Neural cell (in vitro differentiated cells): Measurements from ENCODE around the gene SMPDL3A. TPM values are rescaled to one million over a fixed set of nuclear protein-coding genes. Genes with fewer than 3 reads are reported as not detected.

ENCODE experiments used
- H2AFZ ChIP-seq: fragments of 200-600, 300-800 bp; sonication (generic), shearing (Covaris generic); 2 replicates; pipeline ENCODE4 v1.6.0; 2014; ENCODE audit warnings: low read depth, mild to moderate bottlenecking, antibody characterized with exemption, low read length, moderate library complexity
- H3F3A ChIP-seq: fragments of 200-600 bp; shearing (Covaris generic); 2 replicates; pipeline ENCODE4 v1.6.1; 2016; ENCODE audit warnings: mild to moderate bottlenecking, moderate library complexity, mixed read lengths, antibody characterized with exemption, low read length; ENCODE audit not compliant: insufficient read depth, poor library complexity, severe bottlenecking
- H3K27ac ChIP-seq: fragments of 200-600, 300-800 bp; sonication (generic), shearing (Covaris generic); 2 replicates; pipeline ENCODE4 v1.5.1; 2014; ENCODE audit warnings: mild to moderate bottlenecking, low read length, moderate library complexity
- H3K27me3 ChIP-seq: fragments of 300-800, 200-600 bp; sonication (generic), shearing (Covaris generic); 2 replicates; pipeline ENCODE4 v1.6.0; 2014; ENCODE audit warnings: mild to moderate bottlenecking, low read depth, low read length, moderate library complexity; ENCODE audit not compliant: insufficient read depth
- H3K36me3 ChIP-seq: fragments of 300-800, 200-600 bp; sonication (generic), shearing (Covaris generic); 2 replicates; pipeline ENCODE4 v1.5.1; 2014; ENCODE audit warnings: mild to moderate bottlenecking, antibody characterized with exemption, low read length, moderate library complexity; ENCODE audit not compliant: insufficient read depth
- H3K4me2 ChIP-seq: fragments of 300-800, 200-600 bp; sonication (generic), shearing (Covaris generic); 2 replicates; pipeline ENCODE4 v1.6.0; 2014; ENCODE audit warnings: mild to moderate bottlenecking, low read length
- H3K4me3 ChIP-seq: fragments of 300-800, 200-600 bp; sonication (generic), shearing (Covaris generic); 2 replicates; pipeline ENCODE4 v1.5.1; 2014; ENCODE audit warnings: mild to moderate bottlenecking, low read length, moderate library complexity
- H3K79me2 ChIP-seq: fragments of 200-600 bp; shearing (Covaris generic); replicated peaks from 2 replicates; pipeline ENCODE4 v1.6.0; 2014; ENCODE audit warnings: mild to moderate bottlenecking, low read length, moderate library complexity; ENCODE audit not compliant: insufficient read depth
- H3K9ac ChIP-seq: fragments of 300-800, 200-600 bp; sonication (generic), shearing (Covaris generic); 2 replicates; pipeline ENCODE4 v1.6.1; 2016; ENCODE audit warnings: mild to moderate bottlenecking, low read length, mixed read lengths
- H3K9me2 ChIP-seq: fragments of 200-600 bp; shearing (Covaris generic); 2 replicates; pipeline ENCODE4 v1.6.1; 2016; ENCODE audit warnings: mild to moderate bottlenecking, low read length, mixed read lengths; ENCODE audit not compliant: insufficient read depth
- H3K9me3 ChIP-seq: fragments of 200-600, 300-800 bp; sonication (generic), shearing (Covaris generic); 2 replicates; pipeline ENCODE4 v1.6.1; 2016; ENCODE audit warnings: mild to moderate bottlenecking, mixed run types, low read length, moderate library complexity, mixed read lengths
- H4K20me1 ChIP-seq: fragments of 200-600 bp; shearing (Covaris generic); 2 replicates; pipeline ENCODE4 v1.6.1; 2016; ENCODE audit warnings: mild to moderate bottlenecking, mixed run types; ENCODE audit not compliant: insufficient read depth
- EP300 ChIP-seq: fragments of 450-650 bp; conservative IDR thresholded peaks from 2 replicates; pipeline ENCODE4 v1.6.1; 2014; ENCODE audit warnings: antibody characterized with exemption, mild to moderate bottlenecking, moderate library complexity; ENCODE audit not compliant: poor library complexity, severe bottlenecking
- EZH2 ChIP-seq: fragments of 200-600, 300-800 bp; shearing (Covaris generic), sonication (generic); IDR thresholded peaks from 2 replicates; pipeline ENCODE4 v1.6.1; 2014; ENCODE audit warnings: antibody characterized with exemption, low read length, borderline replicate concordance, mild to moderate bottlenecking; ENCODE audit not compliant: insufficient read depth, poor library complexity, severe bottlenecking
- MXI1 ChIP-seq: fragments of 450-650 bp; conservative IDR thresholded peaks from 2 replicates; pipeline ENCODE4 v1.6.1; 2014; ENCODE audit warnings: antibody characterized with exemption, mild to moderate bottlenecking; ENCODE audit not compliant: poor library complexity, severe bottlenecking
- POLR2AphosphoS5 ChIP-seq: IDR thresholded peaks from 2 replicates; pipeline ENCODE4 v1.6.1; 2012
- RAD21 ChIP-seq: fragments of 450-650 bp; conservative IDR thresholded peaks from 2 replicates; pipeline ENCODE4 v1.6.1; 2014; ENCODE audit warnings: antibody characterized with exemption, mild to moderate bottlenecking, moderate library complexity
- SMC3 ChIP-seq: fragments of 450-650 bp; conservative IDR thresholded peaks from 2 replicates; pipeline ENCODE4 v1.6.1; 2014; ENCODE audit warnings: antibody characterized with exemption, mild to moderate bottlenecking, moderate library complexity; ENCODE audit not compliant: poor library complexity
- TAF1 ChIP-seq: IDR thresholded peaks from 2 replicates; pipeline ENCODE4 v1.6.1; 2012; ENCODE audit warnings: low read depth
- polyA plus RNA-seq: library from polyadenylated mRNA; depleted of rRNA; stranded (reverse); fragments of >200 nt; gene quantifications from 2 replicates; pipeline ENCODE4 v1.2.3, GENCODE V29; 2014
- TF ChIP-seq, protein P1 (sequence below): fragments of 450-650 bp; IDR thresholded peaks from 2 replicates; pipeline ENCODE4 v1.5.1; 2014; ENCODE audit warnings: antibody characterized with exemption, mild to moderate bottlenecking, moderate library complexity; ENCODE audit not compliant: poor library complexity, severe bottlenecking
- TF ChIP-seq, protein P2 (sequence below): IDR thresholded peaks from 2 replicates; pipeline ENCODE4 v1.6.1; 2012; ENCODE audit warnings: borderline replicate concordance

The SMPDL3A gene
- polyA plus RNA-seq, 1 donor from 2014 or later, result 8.2 TPM

DNA sequence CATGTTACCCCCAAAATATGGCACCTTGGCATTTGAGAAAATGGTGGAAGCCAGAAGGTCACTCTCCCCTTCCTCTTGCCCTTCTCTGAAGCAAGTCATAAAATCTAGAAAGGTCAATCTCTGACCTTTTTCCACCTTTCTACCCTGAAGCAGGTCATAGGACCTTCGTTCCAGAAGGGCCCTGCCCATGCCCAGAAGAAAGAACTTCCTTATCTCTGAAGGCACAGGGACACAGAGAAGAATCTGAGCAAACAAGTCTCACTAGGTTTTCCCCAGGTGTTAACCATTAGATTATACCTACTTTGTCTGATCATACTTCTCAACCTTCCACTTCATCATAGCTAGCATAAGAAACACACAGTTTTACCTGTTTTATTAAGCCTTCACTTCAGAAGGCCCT lies 42.5 kb downstream of the SMPDL3A start:
- Histone ChIP-seq H3K27me3 (no peaks in the 10 kb centered on the region), H3K27ac (no peak overlapping the region), H3K9ac (no peak overlapping the region), H3K79me2 (no peaks in the 10 kb centered on the region), H4K20me1 (no peaks in the 10 kb centered on the region), H3K36me3 (no peaks in the 10 kb centered on the region), H3K4me3 (no peak overlapping the region), H3K4me2 (no peak overlapping the region), H2AFZ (no peak overlapping the region), H3F3A (no peaks in the 10 kb centered on the region), H3K9me3 (no peaks in the 10 kb centered on the region), H3K9me2 (no peaks in the 10 kb centered on the region)
- TF ChIP-seq EZH2 (no peak), EP300 (no peak), POLR2AphosphoS5 (no peak)
- TF ChIP-seq, protein P1, sequence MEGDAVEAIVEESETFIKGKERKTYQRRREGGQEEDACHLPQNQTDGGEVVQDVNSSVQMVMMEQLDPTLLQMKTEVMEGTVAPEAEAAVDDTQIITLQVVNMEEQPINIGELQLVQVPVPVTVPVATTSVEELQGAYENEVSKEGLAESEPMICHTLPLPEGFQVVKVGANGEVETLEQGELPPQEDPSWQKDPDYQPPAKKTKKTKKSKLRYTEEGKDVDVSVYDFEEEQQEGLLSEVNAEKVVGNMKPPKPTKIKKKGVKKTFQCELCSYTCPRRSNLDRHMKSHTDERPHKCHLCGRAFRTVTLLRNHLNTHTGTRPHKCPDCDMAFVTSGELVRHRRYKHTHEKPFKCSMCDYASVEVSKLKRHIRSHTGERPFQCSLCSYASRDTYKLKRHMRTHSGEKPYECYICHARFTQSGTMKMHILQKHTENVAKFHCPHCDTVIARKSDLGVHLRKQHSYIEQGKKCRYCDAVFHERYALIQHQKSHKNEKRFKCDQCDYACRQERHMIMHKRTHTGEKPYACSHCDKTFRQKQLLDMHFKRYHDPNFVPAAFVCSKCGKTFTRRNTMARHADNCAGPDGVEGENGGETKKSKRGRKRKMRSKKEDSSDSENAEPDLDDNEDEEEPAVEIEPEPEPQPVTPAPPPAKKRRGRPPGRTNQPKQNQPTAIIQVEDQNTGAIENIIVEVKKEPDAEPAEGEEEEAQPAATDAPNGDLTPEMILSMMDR, result no peak

DNA sequence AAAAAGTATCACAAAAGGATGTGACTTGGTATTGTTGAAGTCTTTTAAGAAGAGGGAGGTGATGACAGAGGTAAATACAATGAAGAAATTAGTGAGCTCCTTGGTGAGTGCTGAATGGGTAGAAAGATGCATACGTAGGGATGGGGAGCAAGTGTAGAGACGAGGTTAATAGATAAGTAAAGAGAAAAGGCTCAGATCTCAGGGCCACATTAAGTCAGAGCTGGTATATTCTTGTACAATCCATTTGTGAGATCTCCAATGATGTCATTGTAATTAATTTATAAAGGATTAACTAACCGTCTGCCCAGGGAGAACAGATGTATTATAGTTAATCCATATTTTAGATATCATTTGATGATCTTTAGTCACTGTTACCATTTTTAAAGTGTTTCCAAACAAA lies 43.4 kb downstream of the SMPDL3A start:
- H3K4me3 ChIP-seq, result no peak overlapping the region
- TF ChIP-seq, protein P2, sequence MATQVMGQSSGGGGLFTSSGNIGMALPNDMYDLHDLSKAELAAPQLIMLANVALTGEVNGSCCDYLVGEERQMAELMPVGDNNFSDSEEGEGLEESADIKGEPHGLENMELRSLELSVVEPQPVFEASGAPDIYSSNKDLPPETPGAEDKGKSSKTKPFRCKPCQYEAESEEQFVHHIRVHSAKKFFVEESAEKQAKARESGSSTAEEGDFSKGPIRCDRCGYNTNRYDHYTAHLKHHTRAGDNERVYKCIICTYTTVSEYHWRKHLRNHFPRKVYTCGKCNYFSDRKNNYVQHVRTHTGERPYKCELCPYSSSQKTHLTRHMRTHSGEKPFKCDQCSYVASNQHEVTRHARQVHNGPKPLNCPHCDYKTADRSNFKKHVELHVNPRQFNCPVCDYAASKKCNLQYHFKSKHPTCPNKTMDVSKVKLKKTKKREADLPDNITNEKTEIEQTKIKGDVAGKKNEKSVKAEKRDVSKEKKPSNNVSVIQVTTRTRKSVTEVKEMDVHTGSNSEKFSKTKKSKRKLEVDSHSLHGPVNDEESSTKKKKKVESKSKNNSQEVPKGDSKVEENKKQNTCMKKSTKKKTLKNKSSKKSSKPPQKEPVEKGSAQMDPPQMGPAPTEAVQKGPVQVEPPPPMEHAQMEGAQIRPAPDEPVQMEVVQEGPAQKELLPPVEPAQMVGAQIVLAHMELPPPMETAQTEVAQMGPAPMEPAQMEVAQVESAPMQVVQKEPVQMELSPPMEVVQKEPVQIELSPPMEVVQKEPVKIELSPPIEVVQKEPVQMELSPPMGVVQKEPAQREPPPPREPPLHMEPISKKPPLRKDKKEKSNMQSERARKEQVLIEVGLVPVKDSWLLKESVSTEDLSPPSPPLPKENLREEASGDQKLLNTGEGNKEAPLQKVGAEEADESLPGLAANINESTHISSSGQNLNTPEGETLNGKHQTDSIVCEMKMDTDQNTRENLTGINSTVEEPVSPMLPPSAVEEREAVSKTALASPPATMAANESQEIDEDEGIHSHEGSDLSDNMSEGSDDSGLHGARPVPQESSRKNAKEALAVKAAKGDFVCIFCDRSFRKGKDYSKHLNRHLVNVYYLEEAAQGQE, result no peak
- TF ChIP-seq TAF1, result no peak
- no peaks in the 10 kb centered on the region for H3K9me3 ChIP-seq
- no peaks in the 10 kb centered on the region for H3K36me3 ChIP-seq
- no peaks in the 10 kb centered on the region for H3K79me2 ChIP-seq
- H4K20me1 ChIP-seq, result no peaks in the 10 kb centered on the region
- no peaks in the 10 kb centered on the region for H3F3A ChIP-seq
- no peak overlapping the region for H2AFZ ChIP-seq
- no peaks in the 10 kb centered on the region for H3K9me2 ChIP-seq
- H3K27me3 ChIP-seq, result no peaks in the 10 kb centered on the region
- no peak overlapping the region for H3K9ac ChIP-seq
- no peak overlapping the region for H3K4me2 ChIP-seq
- no peak overlapping the region for H3K27ac ChIP-seq

DNA sequence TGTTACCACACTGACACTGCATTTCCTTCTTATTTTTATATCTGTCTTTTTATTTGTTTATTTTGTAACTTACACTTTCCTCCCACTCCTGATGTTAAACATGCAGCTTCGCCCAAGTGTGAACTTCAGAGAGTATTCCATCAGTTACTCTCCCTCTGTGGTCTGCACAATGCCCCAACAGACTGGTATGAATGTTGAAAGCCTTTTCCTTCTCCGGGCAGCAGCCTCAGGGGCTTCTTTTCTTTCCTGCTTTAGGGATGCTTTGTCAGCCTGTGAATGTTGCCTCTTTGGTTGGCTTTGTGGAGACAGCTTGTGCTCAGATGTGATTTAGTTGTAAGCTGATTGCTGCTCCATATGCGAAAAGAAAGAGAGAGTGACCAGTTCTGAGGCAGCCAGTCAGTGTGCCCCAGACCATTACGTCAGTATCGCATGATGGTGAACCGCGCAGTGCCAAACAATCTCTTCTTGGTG lies 44.0 kb downstream of the SMPDL3A start:
- no peaks in the 10 kb centered on the region for H3K9me2 ChIP-seq
- no peak overlapping the region for H3K9ac ChIP-seq
- H3K4me3 ChIP-seq, result no peak overlapping the region
- H3K4me2 ChIP-seq, result no peak overlapping the region
- no peaks in the 10 kb centered on the region for H3K27me3 ChIP-seq
- no peak overlapping the region for H2AFZ ChIP-seq
- no peaks in the 10 kb centered on the region for H3F3A ChIP-seq
- TF ChIP-seq, protein P1, result no peak
- TF ChIP-seq MXI1, result no peak
- no peak for TF ChIP-seq EZH2
- TF ChIP-seq TAF1, result no peak
- no peak for TF ChIP-seq POLR2AphosphoS5
- TF ChIP-seq, protein P2, result no peak
- no peak for TF ChIP-seq RAD21
- no peak for TF ChIP-seq SMC3
- no peak for TF ChIP-seq EP300
- no peak overlapping the region for H3K27ac ChIP-seq
- no peaks in the 10 kb centered on the region for H3K36me3 ChIP-seq
- no peaks in the 10 kb centered on the region for H3K79me2 ChIP-seq
- H3K9me3 ChIP-seq, result no peaks in the 10 kb centered on the region
- no peaks in the 10 kb centered on the region for H4K20me1 ChIP-seq
